CD4-positive, alpha-beta T cell (primary cell): ENCODE measurements around the gene DPP4. TPM values are rescaled to one million over a fixed set of nuclear protein-coding genes. Genes with fewer than 3 reads are reported as not detected.

ENCODE experiments used
- ATAC-seq: fragments of 200-7000 bp; cut with Tn5 transposase; one replicate; pipeline ENCODE4 v1.10.0; 2022; ENCODE audit warnings: mild to moderate bottlenecking; ENCODE audit not compliant: poor library complexity
- CTCF ChIA-PET: fragments of 350-600 bp; sonication (Branson Sonifier 250); formaldehyde crosslinking; loops from one replicate; lab custom pipeline; 2021; ENCODE audit warnings: antibody characterized with exemption, inconsistent platforms; lab: Charles Lee
- POLR2A ChIA-PET: fragments of 350-600 bp; sonication (Branson Sonifier 250); formaldehyde crosslinking; loops from one replicate; lab custom pipeline; 2021; ENCODE audit warnings: antibody characterized with exemption, inconsistent platforms; lab: Charles Lee
- DNase-seq, 14 experiments: peaks; one replicate each; pipeline ENCODE4 v3.0.0-alpha.2; 2013 to 2020; ENCODE audit warnings: mixed read lengths in 2 of 14
- H3K27ac ChIP-seq, 2 donors: one replicate each; pipeline versions ENCODE4 v1.5.1 to v1.7.0; 2013; ENCODE audit warnings: low read length in 2 of 2, low read depth in 1 of 2, mild to moderate bottlenecking in 1 of 2
- H3K27me3 ChIP-seq, 2 experiments: 1 replicate in 1 of 2; 2 replicates in 1 of 2; pipeline versions ENCODE4 v1.6.1 to v1.7.0; 2013; ENCODE audit warnings: low read length in 2 of 2, control low read depth in 1 of 2, mild to moderate bottlenecking in 1 of 2, moderate library complexity in 1 of 2; ENCODE audit not compliant: insufficient read depth in 2 of 2, control insufficient read depth in 1 of 2
- H3K36me3 ChIP-seq: one replicate; pipeline ENCODE4 v1.6.1; 2013; ENCODE audit warnings: low read length, control low read depth; ENCODE audit not compliant: insufficient read depth
- H3K4me1 ChIP-seq: one replicate; pipeline ENCODE4 v1.6.1; 2013; ENCODE audit warnings: low read length, control low read depth; ENCODE audit not compliant: insufficient read depth
- H3K4me3 ChIP-seq: one replicate; pipeline ENCODE4 v1.5.1; 2013; ENCODE audit warnings: mild to moderate bottlenecking, low read length, moderate library complexity
- H3K9me3 ChIP-seq, 2 experiments: 1 replicate in 1 of 2; 2 replicates in 1 of 2; pipeline versions ENCODE4 v1.6.1 to v1.7.0; 2013; ENCODE audit warnings: low read length in 2 of 2, mild to moderate bottlenecking in 2 of 2, control low read depth in 1 of 2, moderate library complexity in 1 of 2; ENCODE audit not compliant: control insufficient read depth in 1 of 2, insufficient read depth in 1 of 2
- H3K27ac Mint-ChIP-seq: one replicate; pipeline ENCODE4 v1.8.0; 2020; ENCODE audit warnings: mixed read lengths
- H3K27me3 Mint-ChIP-seq: one replicate; pipeline ENCODE4 v1.8.0; 2021; ENCODE audit warnings: mixed read lengths
- H3K36me3 Mint-ChIP-seq: one replicate; pipeline ENCODE4 v1.8.0; 2021; ENCODE audit warnings: low read depth, mixed read lengths
- H3K4me1 Mint-ChIP-seq: one replicate; pipeline ENCODE4 v1.8.0; 2021; ENCODE audit warnings: low read depth, mixed read lengths
- H3K4me3 Mint-ChIP-seq: one replicate; pipeline ENCODE4 v1.8.0; 2020; ENCODE audit warnings: mild to moderate bottlenecking, mixed read lengths
- H3K9me3 Mint-ChIP-seq: one replicate; pipeline ENCODE4 v1.8.0; 2020; ENCODE audit warnings: mixed read lengths
- intact Hi-C, 2 experiments: fragments of 100-400 bp; cut with DNase I in 1 of 2; cut with micrococcal nuclease in 1 of 2; formaldehyde crosslinking; loops; one replicate each; pipeline versions ENCODE4 v1.15.1 to v1.9.0; 2023 to 2025; cut with DNase I, micrococcal nuclease
- total RNA-seq, 174 experiments: library from RNA in 2 of 174; stranded (reverse) in 2 of 174; gene quantifications; one replicate each; pipeline ENCODE4 v1.2.3 and lab custom pipeline; 2021 to 2026
- TF ChIP-seq, protein P1 (sequence below): fragments of 200-600 bp; IDR thresholded peaks from one replicate; pipeline ENCODE4 v1.8.0; 2022; ENCODE audit warnings: antibody characterized with exemption, mild to moderate bottlenecking

Gene DPP4
- total RNA-seq, 2 experiments from 2014 or later = 15.5 to 16.7 TPM

DNA sequence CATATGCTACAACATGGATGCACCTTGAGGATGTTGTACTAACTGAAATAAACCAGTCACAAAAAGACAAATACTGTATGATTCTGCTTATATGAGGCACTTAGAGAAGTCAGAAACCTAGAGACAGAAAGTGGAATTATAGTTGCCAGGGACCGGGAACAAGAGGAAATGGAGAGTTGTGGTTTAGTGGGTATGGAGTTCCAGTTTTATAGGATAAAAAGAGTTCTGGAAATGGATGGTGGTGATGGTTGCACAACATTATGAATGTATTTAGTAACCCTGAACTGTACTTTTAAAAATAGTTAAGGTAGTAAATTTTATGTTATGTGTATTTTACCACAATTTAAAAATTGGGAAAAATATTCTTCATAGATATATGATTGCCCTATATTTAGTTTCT lies 97.7 kb downstream of the DPP4 start:
- Histone ChIP-seq H3K4me1 (peaks cover 3% of the 10 kb centered on the region), H3K9me3 (no peaks in the 10 kb centered on the region), H3K27me3 (no peaks in the 10 kb centered on the region), H3K4me3 (no peak overlapping the region), H3K36me3 (no peaks in the 10 kb centered on the region), H3K27ac (no peak overlapping the region)
- TF ChIP-seq, protein P1, sequence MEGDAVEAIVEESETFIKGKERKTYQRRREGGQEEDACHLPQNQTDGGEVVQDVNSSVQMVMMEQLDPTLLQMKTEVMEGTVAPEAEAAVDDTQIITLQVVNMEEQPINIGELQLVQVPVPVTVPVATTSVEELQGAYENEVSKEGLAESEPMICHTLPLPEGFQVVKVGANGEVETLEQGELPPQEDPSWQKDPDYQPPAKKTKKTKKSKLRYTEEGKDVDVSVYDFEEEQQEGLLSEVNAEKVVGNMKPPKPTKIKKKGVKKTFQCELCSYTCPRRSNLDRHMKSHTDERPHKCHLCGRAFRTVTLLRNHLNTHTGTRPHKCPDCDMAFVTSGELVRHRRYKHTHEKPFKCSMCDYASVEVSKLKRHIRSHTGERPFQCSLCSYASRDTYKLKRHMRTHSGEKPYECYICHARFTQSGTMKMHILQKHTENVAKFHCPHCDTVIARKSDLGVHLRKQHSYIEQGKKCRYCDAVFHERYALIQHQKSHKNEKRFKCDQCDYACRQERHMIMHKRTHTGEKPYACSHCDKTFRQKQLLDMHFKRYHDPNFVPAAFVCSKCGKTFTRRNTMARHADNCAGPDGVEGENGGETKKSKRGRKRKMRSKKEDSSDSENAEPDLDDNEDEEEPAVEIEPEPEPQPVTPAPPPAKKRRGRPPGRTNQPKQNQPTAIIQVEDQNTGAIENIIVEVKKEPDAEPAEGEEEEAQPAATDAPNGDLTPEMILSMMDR = no peak
- Mint-ChIP-seq H3K27ac (no peak overlapping the region), H3K9me3 (no peaks in the 10 kb centered on the region), H3K4me3 (no peak overlapping the region), H3K27me3 (no peaks in the 10 kb centered on the region), H3K4me1 (peaks cover 13% of the 10 kb centered on the region), H3K36me3 (no peaks in the 10 kb centered on the region)
- DNase-seq (no peak), ATAC-seq (no peak)
- intact Hi-C loops = loop anchor here in 1 of 2 experiments (5.0 kb wide), 1 partner anchor 34 kb away; no protein-coding TSS in a partner anchor
- ChIA-PET POLR2A (no interaction called here), CTCF (no interaction called here)

DNA sequence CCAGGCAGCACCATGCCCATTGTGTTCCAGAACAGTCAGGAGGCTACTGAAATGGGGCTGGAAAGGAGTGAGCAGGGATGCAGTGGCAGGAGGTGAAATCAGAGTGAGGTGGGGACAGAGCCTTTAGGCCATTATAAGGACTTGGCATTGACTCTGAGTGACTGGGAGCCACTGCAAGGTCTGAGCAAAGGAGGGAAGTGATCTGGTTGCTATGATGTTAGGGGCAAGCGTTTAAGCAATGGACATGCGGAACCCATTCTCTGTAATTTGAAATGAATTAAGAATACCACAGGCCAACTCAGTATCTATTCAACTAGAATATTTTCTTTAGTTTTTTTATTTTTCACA lies 98.2 kb downstream of the DPP4 start:
- no peaks in the 10 kb centered on the region for H3K36me3 ChIP-seq
- TF ChIP-seq, protein P1 = no peak
- no peak for DNase-seq
- Mint-ChIP-seq H3K9me3 (no peaks in the 10 kb centered on the region), H3K4me3 (no peak overlapping the region), H3K4me1 (peaks cover 10% of the 10 kb centered on the region), H3K27me3 (no peaks in the 10 kb centered on the region), H3K27ac (no peak overlapping the region), H3K36me3 (no peaks in the 10 kb centered on the region)
- H3K4me1 ChIP-seq = peaks cover 3% of the 10 kb centered on the region
- CTCF ChIA-PET = interaction anchor here (1.7 kb wide), 1 partner anchor 13 kb away, joined by 4 read pairs; no protein-coding TSS in a partner anchor
- H3K4me3 ChIP-seq = no peak overlapping the region
- POLR2A ChIA-PET = no interaction called here
- H3K27ac ChIP-seq = no peak overlapping the region
- H3K9me3 ChIP-seq = no peaks in the 10 kb centered on the region
- intact Hi-C loops = loop anchor here in 1 of 2 experiments (5.0 kb wide), 1 partner anchor 33 kb away; no protein-coding TSS in a partner anchor
- H3K27me3 ChIP-seq = no peaks in the 10 kb centered on the region
- no peak for ATAC-seq

DNA sequence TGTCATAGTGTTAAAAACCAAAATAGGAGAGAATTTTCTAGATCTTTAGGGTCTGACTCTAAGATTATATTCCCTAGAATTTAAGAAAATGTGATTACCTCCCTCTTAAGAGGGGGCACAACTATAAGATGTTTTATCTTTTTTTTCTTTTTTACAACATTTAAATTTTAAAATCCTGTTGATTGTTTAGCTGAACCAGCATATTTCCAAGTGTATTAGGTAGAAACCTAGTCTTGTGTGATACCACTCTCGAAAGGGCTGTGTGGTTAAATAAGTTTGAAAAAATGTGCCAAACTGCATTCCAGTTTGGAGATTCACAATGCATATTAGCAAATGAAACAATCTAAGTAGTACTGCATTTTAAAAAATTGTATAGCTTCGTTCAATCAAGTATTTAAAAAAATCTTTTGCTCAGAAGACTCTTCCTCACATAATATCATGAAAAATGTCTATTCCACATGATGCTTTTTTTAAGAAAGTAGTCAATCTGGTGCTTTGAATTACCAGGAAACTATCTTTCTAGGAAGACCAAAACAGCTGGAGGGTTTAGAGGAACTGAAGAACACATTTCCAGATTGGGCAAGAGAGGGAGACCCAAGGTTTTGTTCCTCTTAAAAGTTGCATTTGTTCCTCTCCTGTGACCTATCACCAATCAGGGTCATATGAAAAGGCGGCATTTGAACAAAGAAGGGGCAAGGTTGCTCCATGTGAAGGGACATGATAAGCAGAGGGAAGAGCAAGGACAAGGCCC lies 98.8 kb downstream of the DPP4 start:
- intact Hi-C loops = loop anchor here in 1 of 2 experiments (5.0 kb wide), 1 partner anchor 33 kb away; no protein-coding TSS in a partner anchor
- H3K9me3 ChIP-seq = no peaks in the 10 kb centered on the region
- TF ChIP-seq, protein P1 = no peak
- peaks cover 3% of the 10 kb centered on the region for H3K4me1 ChIP-seq
- Mint-ChIP-seq H3K4me3 (no peak overlapping the region), H3K27ac (no peak overlapping the region), H3K36me3 (no peaks in the 10 kb centered on the region), H3K9me3 (no peaks in the 10 kb centered on the region), H3K27me3 (no peaks in the 10 kb centered on the region), H3K4me1 (peaks cover 8% of the 10 kb centered on the region)
- no peaks in the 10 kb centered on the region for H3K36me3 ChIP-seq
- DNase-seq (no peak), ATAC-seq (no peak)
- no peaks in the 10 kb centered on the region for H3K27me3 ChIP-seq
- H3K4me3 ChIP-seq = no peak overlapping the region
- CTCF ChIA-PET = interaction anchor here (1.7 kb wide), 1 partner anchor 13 kb away, joined by 4 read pairs; no protein-coding TSS in a partner anchor
- H3K27ac ChIP-seq = no peak overlapping the region
- POLR2A ChIA-PET = no interaction called here
